Osteoblast (primary cell): Measurements from ENCODE around the gene TMOD4. TPM values are rescaled to one million over a fixed set of nuclear protein-coding genes. Genes with fewer than 3 reads are reported as not detected.

Experiments
- DNase-seq: peaks from one replicate; pipeline ENCODE4 v3.0.0; 2011; ENCODE audit warnings: low spot score, mixed read lengths; ENCODE audit not compliant: insufficient read length; ENCODE audit errors: missing footprints
- H2AFZ ChIP-seq: 2 replicates; pipeline ENCODE4 v1.6.0; 2011; ENCODE audit warnings: mild to moderate bottlenecking, low read length
- H3K27ac ChIP-seq: 2 replicates; pipeline ENCODE4 v1.5.1; 2011; ENCODE audit warnings: mild to moderate bottlenecking, low read depth, low read length, moderate library complexity
- H3K27me3 ChIP-seq: 2 replicates; pipeline ENCODE4 v1.6.0; 2012; ENCODE audit warnings: mild to moderate bottlenecking, control low read depth, inconsistent platforms, low read length, moderate library complexity; ENCODE audit not compliant: insufficient read depth
- H3K36me3 ChIP-seq: 2 replicates; pipeline ENCODE4 v1.5.1; 2011; ENCODE audit warnings: mild to moderate bottlenecking, low read length, control low read depth, moderate library complexity; ENCODE audit not compliant: insufficient read depth
- H3K4me1 ChIP-seq: 2 replicates; pipeline ENCODE4 v1.5.1; 2011; ENCODE audit warnings: mild to moderate bottlenecking, low read length, control low read depth, moderate library complexity; ENCODE audit not compliant: insufficient read depth
- H3K4me2 ChIP-seq: 2 replicates; pipeline ENCODE4 v1.6.0; 2011; ENCODE audit warnings: mild to moderate bottlenecking, low read length; ENCODE audit not compliant: insufficient read depth
- H3K4me3 ChIP-seq: fragments of 200-600 bp; sonication (generic); 3 replicates; pipeline ENCODE4 v1.5.1; 2012; ENCODE audit warnings: mild to moderate bottlenecking, low read length, inconsistent platforms; ENCODE audit not compliant: insufficient read depth
- H3K79me2 ChIP-seq: 2 replicates; pipeline ENCODE4 v1.6.0; 2012; ENCODE audit warnings: mild to moderate bottlenecking, low read length, control low read depth, inconsistent platforms; ENCODE audit not compliant: insufficient read depth
- H3K9me3 ChIP-seq: 2 replicates; pipeline ENCODE4 v1.5.1; 2011; ENCODE audit warnings: low read depth, low read length, control low read depth
- H4K20me1 ChIP-seq: 2 replicates; pipeline ENCODE4 v1.6.0; 2012; ENCODE audit warnings: mild to moderate bottlenecking, low read length, control low read depth; ENCODE audit not compliant: insufficient read depth
- total RNA-seq: library from RNA; depleted of rRNA; stranded (reverse); fragments of >200 nt; gene quantifications from 2 replicates; pipeline ENCODE4 v1.2.3, GENCODE V29; 2012
- TF ChIP-seq, protein P1 (sequence below): IDR thresholded peaks from 2 replicates; pipeline ENCODE4 v1.5.1; 2011; ENCODE audit warnings: mild to moderate bottlenecking, low read depth, low read length, moderate library complexity; ENCODE audit errors: extremely low read depth

TMOD4 gene
- total RNA-seq, 1 donor, result 0.36 TPM

DNA sequence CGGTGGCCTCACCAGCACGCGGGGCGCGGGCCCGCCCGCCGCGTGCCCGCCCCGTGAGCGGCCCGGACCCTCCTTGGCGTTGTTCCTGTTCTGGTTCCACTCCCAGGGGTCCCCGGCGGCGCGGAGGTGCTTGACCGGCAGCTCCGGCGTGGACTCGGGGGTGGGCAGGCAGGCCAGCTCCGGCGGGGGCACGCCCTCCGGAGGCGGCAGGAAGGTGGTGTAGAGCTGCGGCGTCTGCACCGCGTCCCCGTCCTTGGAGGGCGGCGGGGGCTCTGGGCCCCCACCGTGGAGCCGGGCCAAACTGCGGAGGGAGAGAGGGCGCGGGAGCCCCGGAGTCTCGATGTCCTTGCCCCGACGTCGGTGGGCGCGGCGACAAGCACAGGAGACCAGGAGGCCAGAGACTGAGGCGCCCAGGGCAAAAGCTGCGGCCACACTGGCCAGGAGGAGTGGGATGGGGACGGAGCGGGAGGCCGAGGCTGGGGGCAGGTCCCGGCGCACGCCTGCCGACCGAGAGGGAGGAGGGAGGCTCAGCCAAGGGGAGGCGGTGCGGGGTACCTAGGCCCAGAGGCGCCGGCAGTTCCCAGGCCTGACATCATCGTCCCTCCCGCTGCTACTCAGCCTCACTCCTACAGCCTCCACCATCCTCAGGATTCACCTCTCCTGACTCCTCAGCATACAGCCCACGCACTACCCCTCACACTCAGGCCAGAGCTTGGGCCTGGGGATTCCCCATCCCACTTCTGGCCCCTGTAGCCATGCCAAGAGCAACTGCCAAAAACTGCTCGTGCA is 42.6 kb downstream of the TMOD4 start:
- Histone ChIP-seq H3K9me3 (no peaks in the 10 kb centered on the region), H4K20me1 (no peaks in the 10 kb centered on the region), H3K36me3 (no peaks in the 10 kb centered on the region), H3K4me2 (no peak overlapping the region), H3K4me1 (peaks cover 10% of the 10 kb centered on the region), H3K27me3 (no peaks in the 10 kb centered on the region), H3K27ac (no peak overlapping the region), H3K4me3 (no peak overlapping the region), H3K79me2 (no peaks in the 10 kb centered on the region), H2AFZ (no peak overlapping the region)
- TF ChIP-seq, protein P1, sequence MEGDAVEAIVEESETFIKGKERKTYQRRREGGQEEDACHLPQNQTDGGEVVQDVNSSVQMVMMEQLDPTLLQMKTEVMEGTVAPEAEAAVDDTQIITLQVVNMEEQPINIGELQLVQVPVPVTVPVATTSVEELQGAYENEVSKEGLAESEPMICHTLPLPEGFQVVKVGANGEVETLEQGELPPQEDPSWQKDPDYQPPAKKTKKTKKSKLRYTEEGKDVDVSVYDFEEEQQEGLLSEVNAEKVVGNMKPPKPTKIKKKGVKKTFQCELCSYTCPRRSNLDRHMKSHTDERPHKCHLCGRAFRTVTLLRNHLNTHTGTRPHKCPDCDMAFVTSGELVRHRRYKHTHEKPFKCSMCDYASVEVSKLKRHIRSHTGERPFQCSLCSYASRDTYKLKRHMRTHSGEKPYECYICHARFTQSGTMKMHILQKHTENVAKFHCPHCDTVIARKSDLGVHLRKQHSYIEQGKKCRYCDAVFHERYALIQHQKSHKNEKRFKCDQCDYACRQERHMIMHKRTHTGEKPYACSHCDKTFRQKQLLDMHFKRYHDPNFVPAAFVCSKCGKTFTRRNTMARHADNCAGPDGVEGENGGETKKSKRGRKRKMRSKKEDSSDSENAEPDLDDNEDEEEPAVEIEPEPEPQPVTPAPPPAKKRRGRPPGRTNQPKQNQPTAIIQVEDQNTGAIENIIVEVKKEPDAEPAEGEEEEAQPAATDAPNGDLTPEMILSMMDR, result no peak
- peak; percentile 80 for DNase-seq

DNA sequence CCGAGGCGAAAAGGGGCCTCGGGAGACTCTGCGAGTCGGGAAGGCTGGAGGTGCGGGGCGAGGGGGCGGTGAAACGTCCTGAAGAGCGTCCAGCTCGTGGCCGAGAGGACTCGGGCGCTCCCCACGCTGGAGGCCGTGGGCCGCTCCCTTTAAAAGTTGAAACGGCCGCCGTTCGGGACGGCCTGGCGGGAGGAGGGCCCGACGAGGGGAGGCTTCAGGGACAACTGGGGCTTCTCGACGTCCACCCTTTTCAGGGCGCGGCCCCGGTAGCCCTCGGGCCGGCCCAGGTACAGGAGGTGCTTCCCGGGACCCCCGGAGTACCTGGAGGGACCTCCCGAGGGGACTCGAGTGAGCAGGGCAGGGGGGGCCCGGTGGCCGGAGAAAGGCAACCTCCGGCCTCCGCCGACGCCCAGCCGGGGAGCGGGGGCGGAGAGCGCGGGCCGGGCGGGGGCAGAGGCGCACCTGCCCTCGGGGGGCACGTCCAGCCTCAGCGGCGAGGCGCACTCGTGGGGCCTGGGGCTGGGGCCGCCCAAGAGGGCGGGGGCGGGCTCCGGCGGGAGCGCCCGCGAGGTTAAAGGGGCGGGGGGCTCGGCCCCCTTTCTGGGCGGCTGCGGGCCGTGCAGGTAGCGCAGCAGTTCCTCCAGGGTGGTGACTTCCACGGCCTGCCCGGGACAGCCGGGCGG is 43.3 kb downstream of the TMOD4 start:
- no peaks in the 10 kb centered on the region for H3K27me3 ChIP-seq
- H4K20me1 ChIP-seq, result no peaks in the 10 kb centered on the region
- H3K27ac ChIP-seq, result no peak overlapping the region
- peak overlapping the region; percentile 83 for H2AFZ ChIP-seq
- H3K4me1 ChIP-seq, result peaks cover 10% of the 10 kb centered on the region
- H3K4me3 ChIP-seq, result no peak overlapping the region
- TF ChIP-seq, protein P1, result no peak
- no peaks in the 10 kb centered on the region for H3K36me3 ChIP-seq
- H3K9me3 ChIP-seq, result no peaks in the 10 kb centered on the region
- H3K79me2 ChIP-seq, result no peaks in the 10 kb centered on the region
- peak overlapping the region; percentile 91 for H3K4me2 ChIP-seq
- peak; percentile 71 for DNase-seq

DNA sequence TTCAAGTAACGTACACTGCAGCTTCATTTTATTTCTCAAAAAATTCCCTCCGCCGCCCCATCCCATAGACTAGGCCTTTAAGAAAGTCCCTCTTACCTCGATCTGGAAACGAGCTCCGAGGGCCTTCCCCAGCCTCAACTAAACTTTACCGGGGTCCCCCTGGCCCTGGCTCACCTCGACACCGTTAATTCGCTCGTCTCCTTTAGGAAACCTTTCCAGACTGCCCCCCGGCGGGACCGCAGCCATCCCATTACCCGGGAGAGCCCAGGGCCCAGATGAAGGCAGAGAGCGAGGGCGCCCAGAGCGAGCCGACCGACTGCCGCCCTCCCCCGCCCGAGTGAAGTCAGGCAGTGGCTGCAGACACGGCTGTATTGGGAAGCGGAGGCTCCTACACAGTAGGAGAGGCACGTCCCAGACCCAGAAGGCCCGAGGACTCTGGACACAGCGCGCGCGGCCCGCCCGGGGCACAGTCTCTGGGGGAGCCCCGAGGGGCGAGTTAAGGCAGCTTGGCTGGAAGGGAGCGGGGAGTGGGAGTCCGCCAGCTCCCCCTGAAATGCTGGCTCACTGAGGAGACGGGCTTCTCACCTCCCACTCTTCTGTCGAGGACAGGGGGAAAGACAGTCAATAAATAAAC is 44.0 kb downstream of the TMOD4 start:
- Histone ChIP-seq H3K4me2 (peak overlapping the region; percentile 91), H4K20me1 (no peaks in the 10 kb centered on the region), H3K27me3 (no peaks in the 10 kb centered on the region), H3K4me3 (peak overlapping the region; percentile 64), H2AFZ (peak overlapping the region; percentile 83), H3K9me3 (no peaks in the 10 kb centered on the region), H3K4me1 (peaks cover 10% of the 10 kb centered on the region), H3K27ac (no peak overlapping the region), H3K36me3 (no peaks in the 10 kb centered on the region), H3K79me2 (no peaks in the 10 kb centered on the region)
- TF ChIP-seq, protein P1, result no peak
- peak; percentile 89 for DNase-seq
